Measurements from ENCODE around the gene GOLGA3.

GOLGA3 gene

DNA sequence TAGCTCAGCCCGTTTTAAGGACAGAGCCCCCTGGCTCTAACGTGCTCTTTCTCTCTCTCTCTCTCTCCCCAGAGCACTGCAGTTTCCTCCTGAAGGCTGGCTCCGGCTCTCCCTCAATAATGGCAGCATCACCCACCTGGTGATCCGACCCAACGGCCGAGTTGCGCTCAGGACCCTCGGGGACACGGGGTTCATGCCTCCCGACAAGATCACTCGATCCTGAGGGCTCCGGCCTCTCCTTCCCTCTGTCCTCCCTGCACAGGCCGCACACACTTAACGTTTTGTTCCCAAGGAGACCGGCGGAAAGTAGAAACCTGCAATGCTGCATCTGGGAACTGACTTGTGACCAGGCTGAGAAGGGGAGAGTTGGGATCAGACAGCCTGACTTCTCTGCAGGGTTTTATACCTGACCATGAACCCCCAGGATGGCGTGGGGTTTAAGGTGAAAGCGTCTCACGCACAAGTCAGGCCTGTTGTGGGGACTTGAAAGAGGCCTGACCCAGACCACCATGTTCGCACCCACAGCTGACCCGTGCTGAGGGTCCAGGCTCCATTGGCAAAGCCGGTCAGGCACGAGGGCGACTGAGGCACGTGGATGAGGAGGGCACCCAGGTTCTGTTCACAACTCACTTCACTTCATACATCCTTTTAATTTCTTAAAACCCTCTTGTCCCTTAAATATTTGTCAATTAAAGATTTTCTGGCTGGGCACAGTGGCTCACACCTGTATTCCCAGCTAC lies 107.9 kb downstream of the GOLGA3 start:
- DNase-seq (ENCODE audit: low spot score), result peak; percentile 25

DNA sequence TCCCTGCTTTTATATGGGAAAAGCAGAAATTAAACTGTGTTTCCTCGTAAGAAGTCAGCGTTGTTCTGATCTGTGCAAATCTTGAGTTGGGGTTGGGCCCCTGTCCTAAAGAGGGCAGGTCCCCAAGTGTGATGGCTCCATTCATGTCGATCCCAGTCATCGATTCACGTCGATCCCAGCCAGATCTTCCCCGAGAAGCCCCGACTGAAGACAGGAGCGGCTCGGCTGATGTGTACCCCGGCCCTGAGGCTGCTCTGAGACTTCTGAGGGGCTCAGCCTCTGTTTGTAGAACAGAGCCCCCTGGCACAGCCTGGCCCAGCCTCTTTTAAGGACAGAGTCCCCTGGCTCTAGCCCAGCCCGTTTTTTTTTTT lies 108.7 kb downstream of the GOLGA3 start:
- peak; percentile 27 for DNase-seq (ENCODE audit: low spot score)

DNA sequence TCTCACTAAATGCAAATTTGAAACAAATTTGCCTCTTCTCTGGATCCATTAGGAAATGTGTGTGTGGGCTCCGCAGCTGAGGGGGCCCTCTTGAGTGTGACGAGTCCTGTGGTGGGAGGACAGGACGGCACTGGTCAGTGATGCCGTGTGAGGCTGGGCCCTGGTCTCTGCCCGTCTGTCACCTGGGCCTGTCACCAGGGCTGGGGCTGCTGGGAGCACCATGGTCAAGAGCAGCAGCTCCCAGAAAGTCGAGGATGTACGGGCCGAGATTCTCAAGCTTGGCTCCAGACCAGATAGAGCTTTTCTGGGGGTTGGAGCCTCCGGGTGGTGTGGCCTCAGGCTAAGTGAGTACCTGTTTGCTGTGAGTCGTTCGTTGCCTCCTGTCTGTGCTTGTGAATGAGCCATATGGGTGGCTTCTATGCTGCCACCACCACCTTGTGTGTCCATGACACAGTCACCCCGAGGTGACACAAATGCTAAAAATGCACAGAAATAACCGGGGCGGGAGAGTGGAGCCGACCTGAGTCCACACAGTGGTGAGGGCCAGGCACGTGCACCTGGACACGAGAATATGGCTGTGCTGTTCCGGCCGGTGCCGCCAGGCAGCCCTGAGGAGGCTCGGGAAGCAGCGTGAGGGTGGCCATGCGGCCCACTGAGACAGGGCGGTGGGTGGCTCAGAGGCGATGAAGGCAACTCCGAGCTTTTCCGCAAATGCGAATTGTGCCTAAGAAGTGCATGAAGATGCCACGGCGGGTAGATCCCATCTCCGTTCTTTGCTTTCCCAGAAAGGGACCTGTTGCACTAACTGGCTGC lies 109.3 kb downstream of the GOLGA3 start:
- peak; percentile 29 for DNase-seq (ENCODE audit: low spot score)

All from D341Med (cell line).